CD4-positive, alpha-beta T cell treated with Interleukin-15 for 1 hour (primary cell): ENCODE measurements around the gene AGBL4.
"Not testable (repeated sequence)": the region's sequence is repeated elsewhere in the genome, so short reads cannot be mapped to it uniquely, and the experiment has no call there.

Source experiments
- DNase-seq: peaks from one replicate; pipeline ENCODE4 v3.0.0-alpha.2; 2020

AGBL4 gene

DNA sequence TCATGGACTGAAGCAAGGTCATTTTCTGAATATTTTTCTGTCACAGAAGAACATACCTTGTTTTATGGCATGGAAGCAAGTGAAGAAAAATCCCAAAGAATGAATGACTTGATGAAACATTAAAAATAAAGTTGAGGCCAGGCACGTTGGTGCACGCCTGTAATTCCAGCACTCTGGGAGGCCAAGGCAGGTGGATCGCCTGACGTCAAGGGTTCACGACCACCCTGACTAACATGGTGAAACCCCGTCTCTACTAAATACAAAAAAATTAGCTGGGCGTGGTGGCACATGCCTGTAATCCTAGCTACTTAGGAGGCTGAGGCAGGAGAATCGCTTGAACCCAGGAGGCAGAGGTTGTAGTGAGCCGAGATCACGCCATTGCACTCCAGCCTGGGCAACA is 1020.8 kb downstream of the AGBL4 start:
- DNase-seq = not testable (repeated sequence)

DNA sequence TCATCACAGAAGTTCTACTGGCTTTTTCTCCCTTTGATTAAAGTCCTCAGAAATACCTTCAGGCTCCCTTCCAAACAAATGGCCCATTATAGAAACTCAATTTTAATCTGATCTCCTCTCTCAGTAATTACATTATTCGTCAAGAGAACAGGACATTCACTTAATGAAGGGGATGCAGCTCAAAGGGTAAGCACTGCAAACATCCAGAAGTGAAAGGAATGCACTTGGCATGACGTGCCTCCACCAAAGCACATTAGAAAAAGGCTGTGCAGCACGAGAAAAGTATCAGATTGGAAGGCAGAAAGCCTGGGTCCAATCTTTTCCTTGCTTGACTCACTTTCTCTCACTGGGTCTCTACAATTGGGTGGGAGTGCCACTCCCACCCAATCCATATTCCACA is 1024.4 kb downstream of the AGBL4 start:
- DNase-seq = no peak

- no peak for DNase-seq
These were observed 1027.4 kb downstream of the AGBL4 start for GRCh38 chr1:48996311-48996710.

DNA sequence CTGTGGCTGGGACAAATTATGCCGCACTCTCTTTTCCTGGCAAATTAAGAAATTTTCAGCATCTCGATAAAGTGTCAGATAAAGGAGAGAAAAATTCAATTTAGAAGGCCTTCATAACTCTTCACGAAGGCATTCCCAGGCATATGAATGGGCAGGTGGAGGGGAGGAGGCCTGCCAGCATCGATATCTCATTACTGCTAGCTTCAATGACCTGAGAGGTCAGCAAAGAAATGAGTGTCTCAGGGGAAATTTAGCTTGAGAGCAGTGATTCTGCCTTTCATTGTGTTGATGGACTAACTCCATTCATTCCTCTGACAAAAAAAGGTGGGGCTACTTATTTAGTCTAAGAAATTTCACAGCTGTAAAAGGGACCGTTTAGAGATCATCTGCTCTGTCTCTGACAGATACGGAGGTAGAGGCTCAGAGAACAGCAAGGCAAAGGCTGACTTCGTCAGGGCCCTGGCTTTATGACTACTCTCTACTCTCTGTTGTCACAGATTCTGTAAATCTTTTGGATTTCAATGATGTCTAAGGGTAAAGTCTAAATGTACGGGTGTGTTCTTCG is 1035.0 kb downstream of the AGBL4 start:
- DNase-seq = no peak

DNA sequence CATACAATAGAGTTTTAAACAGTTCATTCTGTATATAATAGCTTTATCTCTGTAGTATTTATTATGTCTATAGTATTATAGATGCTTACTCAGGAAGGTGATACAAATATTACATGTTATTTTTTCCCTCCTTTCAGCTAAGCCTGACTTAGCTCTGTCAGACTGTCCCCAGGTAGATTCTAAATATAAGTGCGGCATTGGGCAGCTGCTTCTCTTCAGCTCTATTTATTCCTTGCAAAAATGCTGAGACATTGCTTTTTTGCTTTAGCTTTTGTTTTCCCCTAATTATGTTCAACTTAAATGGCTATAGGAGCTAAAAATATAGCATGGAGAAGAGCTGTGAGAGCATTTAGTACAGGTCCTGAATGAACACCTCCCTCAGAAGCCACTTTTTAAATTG is 1043.8 kb downstream of the AGBL4 start:
- DNase-seq = no peak

DNA sequence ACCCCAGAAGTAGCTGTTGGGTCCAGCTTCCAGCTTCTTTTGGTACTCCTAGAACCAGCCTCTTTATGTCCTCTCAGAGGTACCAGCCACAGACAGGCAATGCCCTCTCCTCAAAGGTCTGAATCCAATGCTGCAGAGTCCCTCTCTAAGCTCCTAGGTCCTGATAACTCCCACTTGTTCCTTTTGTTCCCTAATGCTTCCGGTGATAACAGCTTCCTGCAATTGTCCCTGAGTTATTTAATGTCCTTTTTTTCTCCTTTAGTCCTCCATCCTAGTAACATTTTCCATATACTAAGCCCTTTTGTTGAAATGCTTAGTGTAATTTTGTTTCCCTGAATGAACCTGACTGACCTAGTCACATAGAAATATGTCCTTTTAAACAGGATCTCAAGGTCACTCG is 1045.3 kb downstream of the AGBL4 start:
- DNase-seq = no peak

GRCh38 chr1:48977273-48977672 is 1046.5 kb downstream of the AGBL4 start:
- DNase-seq = no peak

DNA sequence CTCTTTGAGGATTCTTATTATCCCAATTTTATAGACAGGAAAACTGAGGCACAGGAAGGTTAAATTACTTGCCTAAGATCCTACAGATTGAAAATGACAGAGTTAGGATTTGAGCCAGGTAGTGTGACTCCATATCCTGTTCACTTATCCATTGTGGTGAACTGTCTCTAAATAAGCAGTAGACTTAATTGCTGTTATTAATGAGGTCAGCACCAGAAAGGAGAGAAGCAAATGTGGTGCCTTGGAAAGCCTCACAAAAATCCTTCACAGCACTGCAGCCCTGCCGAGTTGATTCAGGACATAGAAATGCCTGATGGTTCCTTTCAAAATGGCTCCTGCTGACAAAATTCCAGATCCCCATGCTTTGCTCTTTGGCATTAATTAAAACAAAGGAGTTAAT is 1053.8 kb downstream of the AGBL4 start:
- DNase-seq = no peak

- no peak for DNase-seq
These were observed 1056.4 kb downstream of the AGBL4 start for GRCh38 chr1:48967318-48967717.

DNA sequence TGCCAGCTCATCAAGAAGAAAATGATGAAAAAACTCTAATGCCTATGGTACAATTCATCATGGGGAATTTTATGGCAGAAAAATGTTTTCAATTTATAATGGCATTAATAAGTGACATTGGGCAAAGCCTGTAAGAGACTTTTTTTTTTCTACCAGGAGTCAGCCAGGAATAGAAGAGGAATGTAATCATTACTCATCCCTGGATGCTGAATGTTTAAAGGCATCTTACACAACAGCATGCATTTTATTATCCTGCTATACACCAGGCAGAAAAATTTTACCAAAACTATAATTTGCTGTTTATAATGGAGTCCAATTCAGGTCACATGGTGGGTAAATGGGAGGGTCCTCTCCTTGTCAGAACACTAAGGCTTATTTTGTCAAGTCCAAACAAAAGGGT is 1057.2 kb downstream of the AGBL4 start:
- no peak for DNase-seq

DNA sequence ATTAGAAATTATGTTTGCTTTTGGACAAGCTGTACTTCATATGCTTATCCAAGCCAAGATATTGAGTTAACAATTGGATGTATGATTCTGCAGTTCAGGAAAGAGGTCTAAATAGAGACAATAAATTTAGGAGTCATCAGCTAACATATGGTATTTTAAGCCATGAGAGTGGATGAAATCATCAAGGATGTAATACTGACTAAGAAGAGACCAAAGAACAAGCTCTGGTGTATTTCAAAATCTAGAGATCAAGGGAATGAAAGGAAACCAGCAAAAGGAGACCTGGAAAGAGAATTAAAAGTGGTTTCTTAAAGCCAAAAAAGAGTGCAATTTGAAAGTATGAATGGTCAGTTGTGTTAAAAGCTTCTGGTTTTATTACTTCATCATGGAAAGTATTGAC is 1063.4 kb downstream of the AGBL4 start:
- no peak for DNase-seq

DNA sequence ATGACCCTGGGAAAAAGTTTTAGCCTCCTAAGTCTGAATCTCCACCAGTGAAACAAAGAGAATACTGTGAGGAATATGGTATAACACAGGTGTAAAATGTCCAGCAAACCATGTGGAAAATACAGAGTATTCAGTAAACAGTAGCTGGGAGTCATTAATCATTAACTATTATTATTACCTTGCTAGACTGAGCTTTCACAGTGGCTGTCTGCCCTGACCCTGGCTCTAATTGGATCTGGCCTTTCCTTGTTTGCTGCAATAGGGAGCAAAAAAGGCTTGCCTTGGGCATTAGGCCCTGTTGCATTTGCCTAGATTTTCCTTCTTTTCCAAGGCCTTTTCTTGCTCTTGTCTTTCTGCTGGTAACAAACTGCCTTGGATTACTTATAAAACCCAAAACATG is 1068.0 kb downstream of the AGBL4 start:
- DNase-seq = no peak

DNA sequence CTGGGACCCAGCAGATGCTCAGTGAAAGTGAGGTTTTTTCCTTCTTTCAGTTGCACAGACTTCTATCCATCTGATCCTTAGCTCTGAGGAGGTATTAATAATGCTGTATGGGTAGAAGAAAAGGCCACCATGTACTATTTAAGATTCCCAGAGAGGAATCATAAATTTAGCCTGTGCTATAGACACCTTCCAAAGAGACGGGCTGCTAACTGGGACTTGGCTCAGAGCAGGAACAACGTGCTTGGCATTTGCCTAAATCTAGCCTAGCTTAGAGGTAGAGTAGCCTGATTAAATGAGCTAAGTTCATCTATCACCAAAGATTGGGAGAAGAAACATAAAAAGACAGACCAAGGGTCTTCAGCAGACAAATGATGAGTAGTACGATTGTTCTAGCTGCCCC is 1070.1 kb downstream of the AGBL4 start:
- DNase-seq = no peak

GRCh38 chr1:48948562-48948961 is 1075.2 kb downstream of the AGBL4 start:
- DNase-seq = no peak

DNA sequence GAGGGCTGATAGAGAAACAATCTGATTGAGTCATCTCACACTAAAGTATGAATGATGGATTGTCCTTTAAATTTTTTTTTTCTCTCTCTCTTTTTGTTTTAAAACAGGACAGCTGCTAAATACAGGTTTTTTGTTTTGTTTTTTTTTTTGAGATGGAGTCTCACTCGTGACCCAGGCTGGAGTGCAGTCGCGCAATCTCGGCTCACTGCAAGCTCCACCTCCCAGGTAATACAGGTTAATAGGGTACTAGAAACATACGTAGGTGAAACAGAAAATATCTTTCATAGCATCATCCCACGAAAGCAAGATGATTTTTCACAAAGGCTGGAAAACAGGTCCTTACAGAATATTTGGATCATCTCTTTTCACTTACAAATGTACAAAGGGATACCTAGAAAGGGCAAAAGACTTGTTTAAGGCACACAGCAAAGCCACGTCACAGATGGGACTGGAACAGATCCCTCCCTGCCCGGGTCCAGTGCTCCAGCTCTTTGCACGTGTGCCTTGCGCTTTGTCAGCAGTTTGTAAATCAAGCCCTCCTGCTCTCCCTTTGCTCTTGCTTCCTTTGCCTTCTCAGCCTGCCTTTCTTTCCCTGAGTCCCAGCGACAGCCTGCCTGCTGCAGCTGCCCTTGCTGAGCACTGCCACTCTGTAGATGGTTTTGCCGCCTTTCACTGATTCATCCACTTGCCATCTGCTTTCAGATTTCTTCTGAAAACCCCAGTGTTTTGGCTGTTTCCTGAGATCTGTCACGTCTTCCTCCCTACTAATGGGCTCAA is 1075.8 kb downstream of the AGBL4 start:
- no peak for DNase-seq

DNA sequence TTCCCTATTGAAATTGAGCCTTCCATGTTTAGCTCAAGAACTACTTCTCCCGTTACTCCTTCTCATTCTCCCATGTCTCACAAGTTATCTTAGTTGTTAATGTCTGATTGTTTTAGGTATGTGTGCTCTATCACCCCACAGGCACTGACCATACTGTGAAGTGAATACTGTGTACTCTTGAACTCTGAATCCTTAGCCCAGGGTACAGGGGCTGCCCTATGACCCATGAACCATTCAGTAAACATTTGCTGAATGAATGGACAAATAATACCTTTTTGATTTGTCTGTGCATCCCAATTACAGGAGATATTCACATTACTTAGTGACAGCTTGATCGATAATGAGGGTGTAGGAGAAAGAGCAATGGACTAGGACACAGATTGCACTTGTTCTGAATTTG is 1077.7 kb downstream of the AGBL4 start:
- DNase-seq = no peak

DNA sequence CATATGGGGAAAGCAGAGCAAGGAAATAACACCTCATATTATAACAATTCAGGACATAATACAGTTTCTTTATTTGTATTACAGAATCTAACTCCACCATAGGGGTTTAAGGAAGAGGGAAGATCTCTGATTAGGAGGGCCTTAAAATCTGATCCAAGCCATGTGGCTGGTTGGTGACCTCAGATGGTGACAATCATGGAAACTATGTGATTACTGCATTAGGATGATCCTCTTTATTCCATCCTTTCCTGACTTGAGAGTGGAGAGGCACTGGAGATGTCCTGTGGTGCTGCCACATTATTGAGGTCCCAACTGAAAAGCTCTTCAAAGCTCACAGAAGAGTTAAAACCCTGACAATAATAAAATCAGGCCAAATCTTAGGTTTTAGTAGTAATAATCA is 1078.9 kb downstream of the AGBL4 start:
- no peak for DNase-seq

GRCh38 chr1:48943826-48944225 is 1079.9 kb downstream of the AGBL4 start:
- DNase-seq = no peak

DNA sequence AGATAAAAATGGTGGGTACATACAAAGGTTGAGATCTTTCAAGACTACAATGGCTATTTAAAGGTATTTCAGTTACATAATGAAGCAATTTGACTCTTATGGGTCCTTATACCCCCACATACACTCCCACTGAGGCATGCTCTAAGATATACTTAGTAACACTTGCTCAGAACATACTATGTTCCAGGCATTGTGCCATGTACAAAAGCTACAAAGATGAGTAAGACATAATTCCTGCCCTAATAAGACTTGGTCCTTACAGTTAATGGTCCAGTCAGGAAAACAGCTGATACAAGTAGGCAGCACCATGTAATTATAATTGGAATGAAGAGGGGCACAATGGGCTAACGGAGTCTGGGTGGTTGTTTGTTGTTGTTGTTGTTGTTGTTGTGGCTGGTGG is 1080.4 kb downstream of the AGBL4 start:
- no peak for DNase-seq

DNA sequence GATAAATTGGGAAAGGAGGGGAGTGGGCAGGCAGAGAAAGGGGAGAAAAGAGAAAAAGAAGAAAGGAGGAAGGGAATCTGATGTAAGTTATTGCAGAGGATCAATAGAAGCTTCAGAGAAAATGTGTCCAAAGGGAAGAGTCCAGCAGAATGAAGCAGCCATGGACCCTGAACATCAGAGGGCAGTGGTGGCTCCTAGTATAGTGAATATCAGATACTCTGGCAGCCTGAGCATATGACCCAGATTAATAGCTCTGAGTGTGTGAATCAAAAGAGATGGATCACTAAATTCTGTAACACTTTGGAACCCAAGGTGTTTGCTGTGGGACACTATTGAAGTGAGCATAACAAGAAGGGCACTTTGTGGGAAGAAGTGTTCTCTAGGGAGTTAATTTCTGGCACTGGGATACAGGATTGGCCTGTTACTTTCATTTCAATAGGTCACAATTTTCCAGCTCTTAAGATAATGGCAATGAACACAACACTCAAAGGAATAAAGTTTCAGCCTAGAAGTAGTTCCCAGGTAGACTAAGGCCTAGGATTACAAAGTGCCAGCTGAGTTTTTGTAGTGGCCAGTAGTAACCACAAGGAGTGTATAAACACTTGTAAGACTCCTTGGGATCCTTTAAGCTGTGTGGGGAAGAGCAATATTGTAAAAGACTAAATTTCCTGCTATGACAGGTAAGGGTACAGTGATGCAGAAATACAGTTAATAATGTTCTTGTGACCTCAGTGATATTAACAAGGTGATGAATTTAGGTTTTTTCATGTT is 1082.6 kb downstream of the AGBL4 start:
- no peak for DNase-seq

GRCh38 chr1:48940354-48940753 is 1083.4 kb downstream of the AGBL4 start:
- DNase-seq = no peak

DNA sequence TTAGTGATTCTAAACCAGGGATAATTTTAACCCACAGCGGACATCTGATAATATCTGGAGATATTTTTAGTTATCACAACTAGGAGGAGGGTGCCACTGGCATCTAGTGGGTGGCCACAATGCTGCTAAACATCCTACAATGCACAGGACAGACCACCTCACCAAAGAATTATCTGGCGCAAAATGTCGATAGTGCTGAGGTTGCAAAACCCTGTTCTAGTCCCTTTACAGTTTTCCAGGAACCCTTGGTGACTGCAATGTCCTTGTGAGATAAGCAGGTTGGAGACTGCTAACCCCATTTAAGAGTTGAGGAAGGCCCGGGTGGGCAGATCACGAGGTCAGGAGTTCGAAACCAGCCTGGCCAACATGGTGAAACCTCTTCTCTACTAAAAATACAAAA is 1083.9 kb downstream of the AGBL4 start:
- no peak for DNase-seq

DNA sequence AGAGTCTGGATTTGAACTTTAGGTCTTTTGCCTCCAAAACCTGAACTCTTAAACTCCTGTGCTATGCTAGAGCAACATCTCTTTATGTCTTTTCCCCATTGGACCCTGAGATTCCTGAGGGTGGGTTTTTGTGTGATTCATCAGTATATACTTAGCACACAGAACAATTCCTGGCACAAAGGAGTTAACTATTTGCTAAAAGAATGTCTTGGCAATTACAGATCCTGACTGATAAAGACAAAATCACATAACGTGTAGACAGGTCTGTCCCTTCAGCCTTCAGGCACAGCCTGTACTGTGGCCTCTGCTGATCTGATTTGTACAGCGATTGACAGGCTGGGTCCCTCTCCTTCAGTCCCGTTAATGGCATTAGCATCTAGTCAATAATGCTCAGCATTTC is 1084.7 kb downstream of the AGBL4 start:
- DNase-seq = no peak

DNA sequence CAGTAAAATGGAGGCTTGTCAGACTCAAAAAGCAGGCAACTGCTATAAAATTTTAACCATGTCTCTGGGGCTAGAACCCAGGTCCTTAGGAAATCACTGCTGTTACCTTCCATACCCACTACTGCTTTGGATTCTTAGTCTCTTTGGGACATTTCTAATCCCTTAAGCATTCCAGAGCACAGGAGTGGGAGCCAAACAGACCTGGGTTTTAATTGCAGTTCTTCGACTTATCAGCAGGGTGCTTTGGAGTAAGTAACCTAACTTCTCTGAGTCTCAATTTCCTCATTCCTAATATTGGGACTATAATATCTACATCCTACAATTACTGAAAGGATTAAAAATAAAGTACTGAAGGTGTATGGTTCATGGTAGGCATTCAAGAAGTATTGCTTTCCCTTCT is 1086.0 kb downstream of the AGBL4 start:
- no peak for DNase-seq
